Transverse colon (tissue), 4 donors: ENCODE data around the gene MRNIP. TPM values are rescaled to one million over a fixed set of nuclear protein-coding genes. Genes with fewer than 3 reads are reported as not detected.

Experiments used
- DNase-seq: peaks from one replicate; pipeline ENCODE4 v3.0.0-alpha.2; 2019
- H3K27ac ChIP-seq, 4 donors: fragments of 200-600 bp; sonication (generic); 2 replicates each; pipeline ENCODE4 v1.5.1; 2016 to 2018; ENCODE audit warnings: inconsistent platforms in 4 of 4
- H3K27me3 ChIP-seq: fragments of 200-600 bp; sonication (generic); 2 replicates; pipeline ENCODE4 v1.5.1; 2017; ENCODE audit warnings: inconsistent platforms
- H3K36me3 ChIP-seq, 4 donors: fragments of 200-600 bp; sonication (generic); 2 replicates each; pipeline ENCODE4 v1.5.1; 2017 to 2019; ENCODE audit warnings: inconsistent platforms in 4 of 4
- H3K4me1 ChIP-seq, 4 donors: fragments of 200-600 bp; sonication (generic); 2 replicates each; pipeline ENCODE4 v1.5.1; 2017 to 2020; ENCODE audit warnings: inconsistent platforms in 4 of 4
- H3K4me3 ChIP-seq, 4 donors: fragments of 200-600 bp; sonication (generic); 1 replicate in 1 of 4; 2 replicates in 3 of 4; pipeline versions ENCODE4 v1.5.1 to v1.6.1; 2017 to 2019; ENCODE audit warnings: inconsistent platforms in 4 of 4
- H3K9me3 ChIP-seq, 2 donors: fragments of 200-600 bp; sonication (generic); 2 replicates each; pipeline ENCODE4 v1.5.1; 2017 to 2019; ENCODE audit warnings: inconsistent platforms in 2 of 2
- EP300 ChIP-seq: sonication (generic); formaldehyde crosslinking; IDR thresholded peaks from one replicate; pipeline ENCODE4 v1.6.1; 2017; ENCODE audit warnings: antibody characterized with exemption, low read depth
- POLR2A ChIP-seq: fragments of 450-650 bp; IDR thresholded peaks from one replicate; pipeline ENCODE4 v1.6.1; 2016; ENCODE audit warnings: antibody characterized with exemption, mild to moderate bottlenecking, moderate library complexity
- POLR2AphosphoS5 ChIP-seq, 3 donors: sonication (generic); formaldehyde crosslinking; IDR thresholded peaks; one replicate each; pipeline ENCODE4 v1.6.1; 2016; ENCODE audit warnings: antibody characterized with exemption in 3 of 3
- WGBS, 2 donors: methylation state at CpG; one replicate each; pipeline ENCODE4 v1.1.5; 2018; ENCODE audit warnings: low coverage in 1 of 2; 5-methylcytosine and 5-hydroxymethylcytosine counted together
- in situ Hi-C, 4 donors: fragments of 200-750 bp; cut with MboI; loops; one replicate each; pipeline versions ENCODE4 v1.15.0 to v1.15.1; 2017; ENCODE audit warnings: low sequenced_read_pairs in 3 of 4, low pct_ligation_motif_present in 1 of 4, low pct_unique_long_range_greater_than_20kb in 1 of 4
- intact Hi-C: fragments of 100-400 bp; cut with DNase I; formaldehyde crosslinking; loops from one replicate; pipeline ENCODE4 v1.15.1; 2023; ENCODE audit warnings: low total_unique reads
- total RNA-seq, 4 donors: library from RNA; depleted of rRNA; stranded (reverse); fragments of >200 nt; gene quantifications; one replicate each; pipeline ENCODE4 v1.1.0, GENCODE V29; 2016
- TF ChIP-seq, protein P1 (sequence below), 5 experiments: fragments of 200-600 bp in 3 of 5; fragments of 450-650 bp in 2 of 5; sonication (generic) in 3 of 5; IDR thresholded peaks; 1 replicate in 2 of 5; 2 replicates in 3 of 5; pipeline ENCODE4 v1.5.1; 2016 to 2017; ENCODE audit warnings: antibody characterized with exemption in 5 of 5, inconsistent platforms in 3 of 5, mild to moderate bottlenecking in 2 of 5, moderate library complexity in 1 of 5

Gene MRNIP
- total RNA-seq, 4 donors from 2014 or later: 24.7 to 124 (median 42.9) TPM

DNA sequence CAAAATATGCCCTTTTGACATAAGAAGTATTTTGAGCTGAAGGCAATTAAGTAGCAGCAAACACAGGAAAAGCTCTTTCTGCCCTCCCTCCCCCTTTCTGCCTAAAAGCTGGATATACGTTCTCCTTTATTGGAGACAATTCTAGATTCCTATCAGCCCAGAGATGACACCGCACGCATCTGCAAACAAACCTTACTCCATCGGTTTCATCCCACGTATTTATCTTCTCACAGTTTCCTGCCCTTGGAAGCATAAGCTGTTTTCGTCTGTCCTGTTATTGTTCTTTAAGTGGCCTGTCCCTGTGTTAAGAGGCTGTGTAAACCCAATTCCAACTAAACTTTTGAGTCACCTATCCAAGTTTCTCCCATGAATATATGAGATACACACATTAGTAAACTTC lies 37.2 kb upstream of the MRNIP start:
- H3K27me3 ChIP-seq: no peaks in the 10 kb centered on the region
- H3K36me3 ChIP-seq: peaks cover 0 to 67% (median 27%) of the 10 kb centered on the region in 4 donors
- H3K4me1 ChIP-seq: no peaks in the 10 kb centered on the region
- H3K27ac ChIP-seq: no peak overlapping the region
- in situ Hi-C loops: no loop called here
- intact Hi-C loops: no loop called here
- TF ChIP-seq EP300 (no peak), POLR2AphosphoS5 (IDR thresholded peaks at IDR 0.05) (no peak)
- WGBS, 2 donors: 80 to 87% methylated on average over 6 of the region's 6 CpGs
- H3K4me3 ChIP-seq: no peak overlapping the region
- H3K9me3 ChIP-seq: no peaks in the 10 kb centered on the region
- DNase-seq: no peak

DNA sequence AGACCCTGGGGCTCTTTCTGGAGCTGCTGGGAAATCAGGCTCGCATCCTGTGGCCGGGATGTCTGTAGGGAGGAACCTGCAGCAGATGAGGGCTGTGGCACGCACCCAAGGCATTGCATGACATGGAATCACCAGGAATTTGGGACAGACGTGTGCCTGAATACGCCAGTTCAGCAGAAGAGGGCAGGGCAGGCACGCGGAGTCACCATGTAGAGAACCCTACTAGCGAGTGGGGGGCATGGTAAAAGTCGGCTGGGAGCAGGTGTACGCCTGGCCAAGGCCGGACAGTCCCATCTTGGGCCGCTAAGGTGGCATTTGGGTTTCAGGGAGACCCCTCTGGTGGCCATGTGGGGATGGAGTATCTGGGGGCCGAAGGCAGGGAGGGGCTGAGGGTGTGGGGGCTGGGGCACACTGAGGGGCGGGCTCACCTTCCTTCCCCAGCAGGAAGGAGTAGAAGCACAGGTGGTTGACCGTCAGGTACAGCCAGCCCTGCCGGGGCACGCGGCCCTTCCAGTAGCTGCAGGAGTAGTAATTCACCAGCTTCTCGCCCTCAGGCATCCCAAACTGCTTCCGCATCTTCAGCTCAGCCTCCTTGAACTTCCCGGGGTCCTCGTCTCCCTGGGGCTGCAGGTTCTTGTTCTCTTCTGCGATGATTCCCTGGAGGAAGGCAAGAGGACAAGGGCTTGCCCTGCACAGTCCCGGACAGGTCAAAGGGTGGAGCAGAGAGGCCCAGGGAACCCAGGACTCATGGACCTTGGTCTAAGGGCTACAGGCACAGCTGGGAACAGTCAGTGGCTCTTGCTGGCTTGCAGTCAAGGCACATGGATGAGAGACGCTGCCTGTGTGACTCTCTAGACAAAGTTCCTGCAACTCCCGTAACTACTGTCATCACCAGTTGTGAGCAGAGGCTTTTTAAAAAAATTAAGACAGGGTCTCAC lies 35.6 kb upstream of the MRNIP start:
- intact Hi-C loops (no loop called here), in situ Hi-C loops (no loop called here)
- Histone ChIP-seq H3K27ac (no peak overlapping the region), H3K36me3 (peaks cover 0 to 72% (median 29%) of the 10 kb centered on the region in 4 donors), H3K4me1 (no peaks in the 10 kb centered on the region), H3K27me3 (no peaks in the 10 kb centered on the region), H3K9me3 (no peaks in the 10 kb centered on the region), H3K4me3 (no peak overlapping the region)
- DNase-seq: no peak
- 93% methylated on average over 26 of the region's 26 CpGs; no CpG with 5 or more reads in 1 of the 2 donors for WGBS, 2 donors
- TF ChIP-seq POLR2AphosphoS5 (IDR thresholded peaks at IDR 0.05) (no peak), EP300 (no peak), POLR2A (no peak)
- TF ChIP-seq, protein P1, sequence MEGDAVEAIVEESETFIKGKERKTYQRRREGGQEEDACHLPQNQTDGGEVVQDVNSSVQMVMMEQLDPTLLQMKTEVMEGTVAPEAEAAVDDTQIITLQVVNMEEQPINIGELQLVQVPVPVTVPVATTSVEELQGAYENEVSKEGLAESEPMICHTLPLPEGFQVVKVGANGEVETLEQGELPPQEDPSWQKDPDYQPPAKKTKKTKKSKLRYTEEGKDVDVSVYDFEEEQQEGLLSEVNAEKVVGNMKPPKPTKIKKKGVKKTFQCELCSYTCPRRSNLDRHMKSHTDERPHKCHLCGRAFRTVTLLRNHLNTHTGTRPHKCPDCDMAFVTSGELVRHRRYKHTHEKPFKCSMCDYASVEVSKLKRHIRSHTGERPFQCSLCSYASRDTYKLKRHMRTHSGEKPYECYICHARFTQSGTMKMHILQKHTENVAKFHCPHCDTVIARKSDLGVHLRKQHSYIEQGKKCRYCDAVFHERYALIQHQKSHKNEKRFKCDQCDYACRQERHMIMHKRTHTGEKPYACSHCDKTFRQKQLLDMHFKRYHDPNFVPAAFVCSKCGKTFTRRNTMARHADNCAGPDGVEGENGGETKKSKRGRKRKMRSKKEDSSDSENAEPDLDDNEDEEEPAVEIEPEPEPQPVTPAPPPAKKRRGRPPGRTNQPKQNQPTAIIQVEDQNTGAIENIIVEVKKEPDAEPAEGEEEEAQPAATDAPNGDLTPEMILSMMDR (IDR thresholded peaks at IDR 0.05): no peak

DNA sequence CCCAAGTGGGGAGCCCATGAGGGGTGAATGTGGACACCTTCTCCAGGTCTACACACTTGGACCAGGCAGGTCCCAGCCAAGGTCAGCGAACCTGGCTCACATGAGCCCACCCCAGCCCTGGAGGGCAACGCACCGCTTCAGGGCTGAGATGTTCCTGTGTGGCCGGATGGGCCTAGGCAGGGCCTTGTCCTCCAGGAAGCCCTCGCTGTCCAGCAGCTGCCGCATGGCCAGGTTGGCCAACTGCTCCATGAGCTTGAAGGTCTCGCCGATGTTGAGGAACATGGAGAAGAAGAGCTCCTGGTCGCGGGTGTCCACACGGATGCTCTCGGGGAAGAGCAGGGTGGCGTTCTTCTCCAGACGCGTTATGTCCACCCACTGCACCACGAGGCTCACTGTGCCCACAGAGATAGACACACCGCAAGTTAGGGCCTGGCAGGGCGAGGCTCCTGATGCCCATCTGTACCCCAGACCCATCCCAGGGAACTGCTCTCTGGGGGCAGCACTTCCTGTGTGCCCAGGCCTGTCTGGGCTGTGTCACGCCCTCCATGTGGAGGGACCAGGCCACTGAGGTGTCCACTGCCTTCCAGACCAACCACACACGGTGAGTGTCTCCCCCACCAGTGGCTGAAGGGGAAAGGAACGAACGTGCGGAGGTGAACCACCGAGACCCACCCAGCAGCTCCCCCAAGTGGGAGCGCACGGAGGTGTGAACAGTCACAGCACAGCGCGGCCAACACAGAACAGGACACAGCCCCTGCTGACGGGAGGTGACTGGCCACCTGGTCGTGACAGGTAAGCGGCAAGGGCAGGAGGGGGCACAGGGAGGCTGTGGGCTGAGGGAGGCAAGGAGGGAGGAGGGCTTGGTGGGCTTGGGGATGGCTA lies 34.7 kb upstream of the MRNIP start:
- in situ Hi-C loops (no loop called here), intact Hi-C loops (no loop called here)
- WGBS, 2 donors: 92% methylated on average over 30 of the region's 31 CpGs; no CpG with 5 or more reads in 1 of the 2 donors
- H3K4me3 ChIP-seq: no peak overlapping the region
- no peaks in the 10 kb centered on the region for H3K27me3 ChIP-seq
- H3K27ac ChIP-seq: no peak overlapping the region
- TF ChIP-seq, protein P1 (IDR thresholded peaks at IDR 0.05): no peak
- TF ChIP-seq EP300: no peak
- no peak for TF ChIP-seq POLR2AphosphoS5 (IDR thresholded peaks at IDR 0.05)
- TF ChIP-seq POLR2A: no peak
- no peaks in the 10 kb centered on the region for H3K4me1 ChIP-seq
- no peaks in the 10 kb centered on the region for H3K9me3 ChIP-seq
- H3K36me3 ChIP-seq: peaks cover 0 to 63% (median 27%) of the 10 kb centered on the region in 4 donors
- DNase-seq: no peak

DNA sequence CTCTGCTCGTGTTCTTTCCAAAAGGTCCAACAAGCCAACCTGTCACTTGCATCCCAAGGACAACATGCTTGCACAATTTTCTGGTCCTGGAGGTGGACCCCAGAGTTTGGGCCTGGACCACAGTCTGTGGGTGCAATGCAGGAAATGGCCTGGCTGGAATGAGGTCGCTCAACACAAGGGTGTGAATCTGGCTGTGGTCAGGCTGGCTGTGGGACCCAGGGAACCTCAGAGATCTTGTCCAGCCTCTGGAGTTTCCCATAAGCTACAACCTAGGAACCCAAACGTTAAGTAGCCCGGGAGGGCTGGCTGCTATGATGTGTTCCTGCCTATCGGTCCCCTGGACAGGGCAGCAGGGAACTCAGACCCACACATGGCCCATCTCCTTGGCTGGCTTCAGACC lies 33.6 kb upstream of the MRNIP start:
- intact Hi-C loops: no loop called here
- Histone ChIP-seq H3K4me1 (no peaks in the 10 kb centered on the region), H3K9me3 (no peaks in the 10 kb centered on the region), H3K27ac (no peak overlapping the region), H3K36me3 (peaks cover 0 to 52% (median 23%) of the 10 kb centered on the region in 4 donors), H3K4me3 (no peak overlapping the region), H3K27me3 (no peaks in the 10 kb centered on the region)
- TF ChIP-seq POLR2A (no peak), EP300 (no peak), POLR2AphosphoS5 (IDR thresholded peaks at IDR 0.05) (no peak)
- TF ChIP-seq, protein P1 (IDR thresholded peaks at IDR 0.05): no peak
- in situ Hi-C loops: no loop called here
- DNase-seq: no peak
- 84% methylated on average over 5 of the region's 5 CpGs; no CpG with 5 or more reads in 1 of the 2 donors for WGBS, 2 donors
